Kidney (tissue), 14 donors: ENCODE measurements around the gene BBS1. TPM values are rescaled to one million over a fixed set of nuclear protein-coding genes. Genes with fewer than 3 reads are reported as not detected.

ENCODE experiments used
- DNase-seq, 5 donors: peaks; one replicate each; pipeline ENCODE4 v3.0.0-alpha.2; 2013 to 2020
- FAIRE-seq: peaks from 2 replicates; lab custom pipeline; 2012; peaks lifted over from hg19 to GRCh38; lab: Jason Lieb, UNC
- H3K27ac ChIP-seq, 2 donors: one replicate each; pipeline ENCODE4 v1.7.0; 2013; ENCODE audit warnings: low read depth in 2 of 2, low read length in 2 of 2, inconsistent platforms in 1 of 2
- H3K27me3 ChIP-seq: one replicate; pipeline ENCODE4 v1.7.1; 2013; ENCODE audit warnings: low read length, inconsistent platforms; ENCODE audit not compliant: control insufficient read depth, insufficient read depth
- H3K36me3 ChIP-seq, 3 donors: one replicate each; pipeline versions ENCODE4 v1.7.0 to v1.7.1; 2013; ENCODE audit warnings: low read length in 3 of 3, control low read depth in 1 of 3, inconsistent platforms in 1 of 3; ENCODE audit not compliant: insufficient read depth in 3 of 3, control insufficient read depth in 2 of 3
- H3K4me1 ChIP-seq, 3 donors: one replicate each; pipeline versions ENCODE4 v1.7.0 to v1.7.1; 2013; ENCODE audit warnings: low read length in 3 of 3, inconsistent platforms in 1 of 3, low read depth in 1 of 3; ENCODE audit not compliant: control insufficient read depth in 2 of 3, insufficient read depth in 2 of 3
- H3K4me3 ChIP-seq, 3 donors: one replicate each; pipeline versions ENCODE4 v1.7.0 to v1.8.1; 2013; ENCODE audit warnings: low read length in 3 of 3, control low read depth in 1 of 3, inconsistent platforms in 1 of 3
- H3K9ac ChIP-seq, 3 donors: one replicate each; pipeline versions ENCODE4 v1.7.0 to v1.7.1; 2013; ENCODE audit warnings: low read length in 3 of 3, control low read depth in 1 of 3, inconsistent platforms in 1 of 3
- H3K9me3 ChIP-seq, 3 donors: one replicate each; pipeline versions ENCODE4 v1.7.0 to v1.7.1; 2013; ENCODE audit warnings: low read length in 3 of 3, control low read depth in 1 of 3, inconsistent platforms in 1 of 3; ENCODE audit not compliant: control insufficient read depth in 2 of 3, insufficient read depth in 1 of 3
- intact Hi-C: fragments of 100-400 bp; cut with DNase I; formaldehyde crosslinking; loops from one replicate; pipeline ENCODE4 v1.11.1; 2022
- polyA plus RNA-seq: library from polyadenylated mRNA; stranded (reverse); fragments of 350-450 nt; fragmentation: Illumina TruSeq; extraction: RNeasy Lipid Tissue Mini Kit (QIAGEN cat#74804); gene quantifications from one replicate; pipeline ENCODE4 v1.2.3, GENCODE V29; 2014; ENCODE audit warnings: low read depth, low replicate concordance; ENCODE audit not compliant: insufficient read depth
- total RNA-seq: library from RNA; stranded (reverse); fragmentation: NEBNext Ultra II Directional; extraction: Animal tissue kit (Norgen Biotek cat#: 25700); gene quantifications from one replicate; pipeline ENCODE4 v1.2.1, GENCODE V29; 2021
- TF ChIP-seq, protein P1 (sequence below): IDR thresholded peaks from 3 replicates; pipeline ENCODE4 v1.5.1; 2012; ENCODE audit warnings: mild to moderate bottlenecking, moderate library complexity, borderline replicate concordance; ENCODE audit not compliant: insufficient read depth; ENCODE audit errors: extremely low read depth
- donor health status: control.
- donor health status: control.
- donor health status: control.
- donor health status: control.
- donor health status: control.
- donor health status: DM: yes; HTN: yes; CAD: no.
- donor health status: Normal renal cell carcinoma (clear cell type).

Gene BBS1
- total and polyA plus RNA-seq, 2 donors from 2014 or later = 30.1 to 85.4 TPM

GRCh38 chr11:66523611-66524010, 13.2 kb downstream of the BBS1 start:
- H3K4me3 ChIP-seq = no peak overlapping the region
- no peak overlapping the region for H3K9ac ChIP-seq
- DNase-seq (peak in 1 of 5 donors; percentile 42), FAIRE-seq (no peak)
- no peaks in the 10 kb centered on the region for H3K4me1 ChIP-seq
- H3K36me3 ChIP-seq = peaks cover 2 to 20% (median 20%) of the 10 kb centered on the region in 3 donors
- TF ChIP-seq, protein P1, sequence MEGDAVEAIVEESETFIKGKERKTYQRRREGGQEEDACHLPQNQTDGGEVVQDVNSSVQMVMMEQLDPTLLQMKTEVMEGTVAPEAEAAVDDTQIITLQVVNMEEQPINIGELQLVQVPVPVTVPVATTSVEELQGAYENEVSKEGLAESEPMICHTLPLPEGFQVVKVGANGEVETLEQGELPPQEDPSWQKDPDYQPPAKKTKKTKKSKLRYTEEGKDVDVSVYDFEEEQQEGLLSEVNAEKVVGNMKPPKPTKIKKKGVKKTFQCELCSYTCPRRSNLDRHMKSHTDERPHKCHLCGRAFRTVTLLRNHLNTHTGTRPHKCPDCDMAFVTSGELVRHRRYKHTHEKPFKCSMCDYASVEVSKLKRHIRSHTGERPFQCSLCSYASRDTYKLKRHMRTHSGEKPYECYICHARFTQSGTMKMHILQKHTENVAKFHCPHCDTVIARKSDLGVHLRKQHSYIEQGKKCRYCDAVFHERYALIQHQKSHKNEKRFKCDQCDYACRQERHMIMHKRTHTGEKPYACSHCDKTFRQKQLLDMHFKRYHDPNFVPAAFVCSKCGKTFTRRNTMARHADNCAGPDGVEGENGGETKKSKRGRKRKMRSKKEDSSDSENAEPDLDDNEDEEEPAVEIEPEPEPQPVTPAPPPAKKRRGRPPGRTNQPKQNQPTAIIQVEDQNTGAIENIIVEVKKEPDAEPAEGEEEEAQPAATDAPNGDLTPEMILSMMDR = no peak
- no peaks in the 10 kb centered on the region for H3K9me3 ChIP-seq
- H3K27ac ChIP-seq = no peak overlapping the region
- no peaks in the 10 kb centered on the region for H3K27me3 ChIP-seq
- intact Hi-C loops = no loop called here

- Histone ChIP-seq H3K4me1 (no peaks in the 10 kb centered on the region), H3K9me3 (no peaks in the 10 kb centered on the region), H3K9ac (no peak overlapping the region), H3K27me3 (no peaks in the 10 kb centered on the region), H3K27ac (no peak overlapping the region), H3K4me3 (no peak overlapping the region), H3K36me3 (peaks cover 2 to 18% (median 18%) of the 10 kb centered on the region in 3 donors)
- intact Hi-C loops = no loop called here
- DNase-seq (no peak), FAIRE-seq (no peak)
- TF ChIP-seq, protein P1 = no peak
These were observed 14.0 kb downstream of the BBS1 start for GRCh38 chr11:66524304-66525040.

DNA sequence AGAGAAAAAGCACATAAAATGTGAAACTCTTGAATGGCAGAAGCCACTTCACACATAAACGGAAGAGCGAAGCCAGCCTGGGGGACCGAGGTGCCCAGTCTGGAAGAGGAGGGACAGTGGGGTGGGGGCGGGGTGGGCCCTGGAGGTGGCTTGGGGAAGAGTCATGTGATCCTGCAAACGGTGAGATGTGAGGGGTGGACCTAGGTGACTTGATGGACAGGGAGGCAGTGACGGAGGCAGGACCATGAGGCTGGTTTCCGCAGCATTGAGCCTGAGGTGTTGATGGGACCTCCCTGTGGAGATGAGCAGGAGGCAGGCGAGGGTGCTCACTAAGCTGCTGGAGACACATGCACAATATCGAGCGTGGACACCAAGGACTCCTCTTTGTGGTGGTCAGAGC, 18.6 kb downstream of the BBS1 start:
- Histone ChIP-seq H3K9me3 (no peaks in the 10 kb centered on the region), H3K9ac (no peak overlapping the region), H3K4me1 (peaks cover 0 to 6% (median 3%) of the 10 kb centered on the region in 3 donors), H3K27me3 (no peaks in the 10 kb centered on the region), H3K4me3 (no peak overlapping the region), H3K36me3 (peaks cover 0 to 5% (median 2%) of the 10 kb centered on the region in 3 donors), H3K27ac (no peak overlapping the region)
- intact Hi-C loops = no loop called here
- TF ChIP-seq, protein P1 = no peak
- FAIRE-seq = no peak
- no peak for DNase-seq

- no peak overlapping the region for H3K9ac ChIP-seq
- DNase-seq (no peak), FAIRE-seq (no peak)
- H3K36me3 ChIP-seq = peaks cover 0 to 5% (median 2%) of the 10 kb centered on the region in 3 donors
- H3K4me1 ChIP-seq = peaks cover 0 to 6% (median 3%) of the 10 kb centered on the region in 3 donors
- H3K27me3 ChIP-seq = no peaks in the 10 kb centered on the region
- no peak overlapping the region for H3K4me3 ChIP-seq
- H3K27ac ChIP-seq = no peak overlapping the region
- intact Hi-C loops = no loop called here
- TF ChIP-seq, protein P1 = no peak
- H3K9me3 ChIP-seq = no peaks in the 10 kb centered on the region
These were observed 19.2 kb downstream of the BBS1 start for GRCh38 chr11:66529655-66530054.
